Stimulated activated CD8-positive, alpha-beta memory T cell treated with anti-CD3 and anti-CD28 coated beads, Interleukin-7, amount 100 ng/mL, for 1 hour (primary cell): Measurements from ENCODE around the gene PBX1.

Experiments used
- DNase-seq, 2 donors: peaks; one replicate each; pipeline ENCODE4 v3.0.0-alpha.2; 2020; ENCODE audit warnings: low read depth in 2 of 2

The PBX1 gene

DNA sequence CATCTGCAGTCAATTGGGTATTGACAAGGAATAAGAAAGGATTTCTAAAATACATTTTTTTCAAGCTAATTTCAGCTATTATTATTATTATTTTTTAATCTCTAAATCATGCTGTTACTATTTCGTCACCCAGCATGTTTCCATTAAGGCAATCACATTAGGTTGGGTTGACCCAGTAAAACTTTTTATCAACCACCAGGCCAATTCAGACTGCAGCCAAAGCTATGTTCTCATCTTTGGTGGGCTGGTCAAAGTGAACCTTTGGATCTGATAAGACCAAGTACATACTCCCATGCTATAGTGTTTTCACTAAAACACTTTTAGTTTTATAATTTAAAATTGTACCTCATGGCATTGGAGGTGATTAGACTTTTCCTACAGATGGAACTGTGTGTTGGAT lies 198.6 kb downstream of the PBX1 start:
- DNase-seq, result no peak

GRCh38 chr1:164759144-164759920 lies 200.3 kb downstream of the PBX1 start:
- no peak for DNase-seq

DNA sequence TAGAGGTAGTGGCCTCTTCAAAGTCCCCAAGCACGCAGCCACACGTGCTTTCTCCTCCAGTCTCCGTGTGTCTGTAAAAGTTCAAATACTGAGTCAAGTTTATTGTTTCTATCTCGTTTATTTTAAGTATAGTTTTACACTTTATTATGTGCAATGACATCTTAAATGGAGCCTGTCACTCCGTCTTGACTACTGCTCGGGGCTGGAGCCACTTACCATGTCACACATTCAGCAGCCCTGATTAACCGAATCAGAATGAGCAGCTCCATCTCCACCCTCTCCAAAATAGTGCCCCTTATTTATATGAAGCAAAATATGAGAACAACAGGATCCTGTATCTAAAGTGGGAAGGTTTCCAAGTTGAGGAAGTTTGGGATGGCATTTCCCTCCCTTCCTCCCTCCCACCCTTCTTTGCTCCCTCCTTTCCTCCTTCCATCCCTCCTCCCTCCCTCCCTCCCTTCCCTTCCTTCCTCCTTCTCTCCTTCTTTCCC lies 201.0 kb downstream of the PBX1 start:
- no peak for DNase-seq

- no peak for DNase-seq
Measured at GRCh38 chr1:164760569-164760968, 201.6 kb downstream of the PBX1 start.

DNA sequence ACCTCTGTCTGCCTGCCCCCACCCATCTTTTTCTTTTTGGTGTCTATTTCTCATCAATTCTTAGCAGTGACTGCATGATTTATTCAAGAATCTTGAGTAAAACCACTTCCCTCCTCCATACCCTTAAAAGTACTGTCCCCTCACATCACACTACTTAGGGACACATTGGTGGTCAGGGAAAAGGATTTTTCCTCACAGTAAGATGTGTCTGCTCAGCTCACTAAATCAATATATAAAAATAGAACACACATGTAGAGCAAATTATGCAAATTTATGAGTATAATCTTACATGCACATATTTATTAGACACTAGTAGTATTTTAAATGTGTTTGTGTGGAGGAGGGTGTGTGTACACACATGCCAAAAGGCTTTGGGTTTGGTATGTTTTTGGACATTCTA lies 202.0 kb downstream of the PBX1 start:
- no peak for DNase-seq

GRCh38 chr1:164763098-164763497 lies 204.1 kb downstream of the PBX1 start:
- DNase-seq, result no peak

- no peak for DNase-seq
Measured at GRCh38 chr1:164764333-164764732, 205.3 kb downstream of the PBX1 start.

GRCh38 chr1:164765557-164765956 lies 206.6 kb downstream of the PBX1 start:
- DNase-seq, result no peak

- DNase-seq, result no peak
Measured at GRCh38 chr1:164765992-164766720, 207.2 kb downstream of the PBX1 start.

GRCh38 chr1:164767752-164768402 lies 208.9 kb downstream of the PBX1 start:
- no peak for DNase-seq

GRCh38 chr1:164768619-164769018 lies 209.6 kb downstream of the PBX1 start:
- no peak for DNase-seq

DNA sequence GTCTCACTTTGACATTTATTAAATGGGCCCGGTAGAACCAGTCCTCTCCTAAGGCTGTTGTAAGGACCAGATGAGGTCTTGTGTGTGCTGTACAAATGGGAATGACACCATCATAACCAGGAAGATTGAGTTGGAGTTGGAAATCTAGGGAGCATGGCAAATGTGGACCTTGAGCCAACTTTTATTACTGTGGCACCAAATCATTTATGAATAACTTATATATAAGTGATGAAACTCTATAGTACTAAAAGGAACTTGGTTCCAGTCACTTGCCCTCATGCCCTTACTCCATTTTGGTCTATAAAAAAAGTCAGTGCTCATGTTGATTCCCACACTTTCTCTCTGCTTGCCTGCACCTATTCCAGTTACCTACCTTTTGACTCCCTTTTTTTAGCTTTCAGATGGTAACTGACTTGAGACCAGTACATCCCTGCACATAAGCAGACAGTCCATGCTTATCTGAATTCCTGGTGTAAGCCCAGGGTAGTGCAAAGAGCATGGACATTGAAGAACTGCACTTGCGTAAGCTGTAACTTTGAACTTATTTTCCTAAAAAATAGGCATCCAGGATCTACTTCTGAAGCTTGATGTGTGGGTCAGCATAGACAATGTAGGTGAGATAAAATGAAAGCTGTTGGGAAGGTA lies 210.6 kb downstream of the PBX1 start:
- DNase-seq, result no peak

DNA sequence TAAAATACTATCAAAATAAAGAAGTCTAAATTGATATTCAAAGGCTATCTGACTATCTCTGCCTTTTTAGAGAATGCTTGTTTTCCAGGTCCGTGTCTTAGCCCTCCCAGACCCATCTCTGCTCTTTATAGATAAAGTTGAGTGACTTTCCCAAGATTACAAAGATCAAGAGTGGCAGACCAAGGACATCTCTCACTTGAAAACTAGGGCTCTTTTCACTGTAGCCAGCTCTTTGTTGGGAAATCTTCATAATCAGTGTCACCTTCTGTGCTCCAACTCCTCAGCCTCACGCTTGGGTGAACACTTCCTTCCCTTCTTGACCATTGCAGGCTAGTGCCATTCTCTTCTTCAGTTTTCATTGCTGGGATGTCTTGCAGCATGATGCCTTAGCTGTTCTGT lies 211.1 kb downstream of the PBX1 start:
- DNase-seq, result no peak

DNA sequence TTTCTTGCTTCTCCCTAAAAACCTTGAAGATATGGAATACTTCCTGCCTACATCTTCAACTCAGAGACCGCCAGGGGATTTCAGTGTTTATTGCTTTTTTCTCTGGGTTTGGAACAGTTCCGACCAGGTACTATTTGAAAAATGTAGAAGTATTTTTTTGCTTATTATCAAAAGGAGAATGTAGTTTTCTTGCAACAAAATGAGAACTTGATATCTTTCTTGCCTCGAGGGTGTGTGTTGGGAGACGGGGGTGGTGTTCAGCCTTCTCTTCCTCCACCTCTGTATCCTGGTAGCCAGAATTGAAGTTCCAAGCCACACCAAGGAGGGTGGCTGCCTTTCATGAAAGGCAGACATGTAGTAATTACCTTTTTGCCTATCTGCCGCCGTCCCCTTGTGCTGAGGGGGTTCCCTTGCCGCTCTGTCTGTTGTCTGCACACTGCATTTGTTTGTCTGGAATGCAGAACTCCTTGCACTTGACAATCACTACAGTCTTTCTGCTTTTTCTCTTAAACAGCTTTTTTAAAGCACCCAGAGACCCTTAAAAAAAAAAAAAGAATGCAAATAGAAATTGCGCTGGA lies 212.1 kb downstream of the PBX1 start:
- DNase-seq, result no peak

DNA sequence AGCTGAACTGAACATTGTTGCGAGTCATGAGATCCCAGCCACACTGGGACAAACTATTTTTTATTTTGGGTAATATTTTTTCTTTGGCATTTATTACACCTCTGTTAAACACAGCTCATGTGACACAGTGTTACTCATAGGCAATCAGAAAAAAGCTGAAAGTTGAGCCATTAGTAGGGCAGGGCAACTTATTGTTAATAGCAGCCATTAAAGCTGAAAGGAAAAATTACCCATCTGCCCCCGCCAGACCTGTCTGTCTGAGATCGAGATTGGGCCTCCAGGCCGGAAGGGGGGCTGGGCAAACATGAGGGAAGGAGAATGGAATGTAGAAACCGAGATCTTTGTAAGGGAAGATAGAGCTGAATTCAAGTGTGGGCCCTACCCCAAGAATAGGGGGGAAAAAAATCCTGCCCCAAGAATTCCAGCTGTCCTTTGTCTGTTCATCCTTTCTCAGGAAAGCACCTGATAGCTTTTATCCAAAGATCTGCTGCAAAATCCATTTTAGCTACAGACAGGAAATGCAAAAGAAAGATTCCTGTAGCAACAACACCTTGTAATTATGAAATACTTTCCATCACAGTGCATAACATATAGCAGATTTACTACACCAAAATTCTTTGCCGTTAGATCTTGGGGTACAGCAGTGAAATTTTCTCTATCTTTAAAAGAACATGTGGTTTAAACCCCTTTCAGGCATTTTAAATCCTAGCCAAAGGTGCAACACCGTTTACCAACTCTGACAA lies 212.8 kb downstream of the PBX1 start:
- DNase-seq, result no peak

GRCh38 chr1:164772635-164773034 lies 213.7 kb downstream of the PBX1 start:
- DNase-seq, result no peak

- no peak for DNase-seq
Measured at GRCh38 chr1:164773102-164773501, 214.1 kb downstream of the PBX1 start.

GRCh38 chr1:164774413-164774812 lies 215.4 kb downstream of the PBX1 start:
- DNase-seq, result no peak

DNA sequence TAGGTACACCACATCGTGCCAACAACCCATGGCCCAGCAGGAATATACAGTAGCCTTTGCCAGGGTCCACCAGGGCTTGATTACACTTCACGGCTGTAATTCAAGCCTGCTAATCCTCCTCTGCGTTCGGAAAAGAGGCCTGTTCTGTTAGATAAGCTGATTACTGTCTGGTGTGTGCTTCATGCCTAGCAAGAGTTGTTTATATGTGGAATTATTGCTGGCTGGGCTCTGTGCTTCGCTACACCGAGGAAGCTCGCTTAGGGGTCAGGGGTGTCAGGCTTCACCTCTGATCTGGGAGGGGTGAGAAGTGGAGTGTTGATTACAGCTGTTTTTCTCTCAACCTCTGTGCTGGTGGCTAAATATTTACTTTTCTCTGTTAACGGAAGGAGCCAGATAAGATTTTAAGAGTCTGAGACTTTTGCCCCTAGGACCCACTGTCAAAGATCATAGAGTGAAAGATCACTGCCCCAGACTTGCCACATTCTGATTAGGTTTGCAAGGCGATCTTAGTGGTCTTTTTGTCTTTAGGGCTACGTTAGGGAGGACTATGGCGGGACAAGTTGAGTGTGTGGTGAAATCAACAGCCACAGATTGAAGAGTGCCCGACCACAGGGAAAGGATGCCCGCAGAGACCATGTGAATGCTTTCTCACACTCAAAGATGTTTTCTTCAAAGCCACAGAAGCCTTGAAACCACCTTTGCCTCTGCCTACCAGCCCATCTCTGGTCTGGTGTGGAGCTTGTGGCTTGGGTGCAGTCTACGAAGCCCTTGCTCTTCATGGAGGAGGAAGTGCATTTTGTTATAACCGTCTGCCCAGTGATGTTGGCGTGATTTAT lies 216.1 kb downstream of the PBX1 start:
- DNase-seq, result no peak

- DNase-seq, result no peak
Measured at GRCh38 chr1:164777518-164777917, 218.5 kb downstream of the PBX1 start.
